Urothelium cell line (cell line): ENCODE measurements around the gene PDZD2.
"Not testable (repeated sequence)": the region's sequence is repeated elsewhere in the genome, so short reads cannot be mapped to it uniquely, and the experiment has no call there.

Experiments
- DNase-seq: peaks from one replicate; pipeline ENCODE4 v3.0.0; 2011; ENCODE audit warnings: low spot score, mixed read lengths
- FAIRE-seq: peaks from 2 replicates; lab custom pipeline; 2011; peaks lifted over from hg19 to GRCh38; lab: Jason Lieb, UNC

Gene PDZD2

DNA sequence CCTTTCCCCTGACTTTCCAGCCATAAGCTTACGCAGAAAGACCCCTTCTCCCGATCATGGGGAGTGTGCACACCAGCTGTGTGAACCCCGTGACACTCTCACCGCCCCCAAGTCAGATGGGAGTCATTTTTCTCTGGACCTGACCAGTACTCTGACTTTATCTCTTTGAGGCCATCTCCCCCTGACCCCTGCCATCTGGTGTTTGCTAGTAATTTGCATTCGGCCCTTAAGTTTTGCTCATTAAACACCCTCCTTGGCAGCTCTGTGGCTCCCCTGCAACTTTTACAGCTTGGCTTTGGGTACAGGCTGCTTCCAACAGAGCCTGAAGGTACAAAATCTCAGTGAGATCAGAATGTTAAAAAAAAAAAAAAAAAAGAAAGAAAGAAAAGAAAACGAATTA is 43.9 kb downstream of the PDZD2 start:
- DNase-seq (no peak), FAIRE-seq (no peak)

DNA sequence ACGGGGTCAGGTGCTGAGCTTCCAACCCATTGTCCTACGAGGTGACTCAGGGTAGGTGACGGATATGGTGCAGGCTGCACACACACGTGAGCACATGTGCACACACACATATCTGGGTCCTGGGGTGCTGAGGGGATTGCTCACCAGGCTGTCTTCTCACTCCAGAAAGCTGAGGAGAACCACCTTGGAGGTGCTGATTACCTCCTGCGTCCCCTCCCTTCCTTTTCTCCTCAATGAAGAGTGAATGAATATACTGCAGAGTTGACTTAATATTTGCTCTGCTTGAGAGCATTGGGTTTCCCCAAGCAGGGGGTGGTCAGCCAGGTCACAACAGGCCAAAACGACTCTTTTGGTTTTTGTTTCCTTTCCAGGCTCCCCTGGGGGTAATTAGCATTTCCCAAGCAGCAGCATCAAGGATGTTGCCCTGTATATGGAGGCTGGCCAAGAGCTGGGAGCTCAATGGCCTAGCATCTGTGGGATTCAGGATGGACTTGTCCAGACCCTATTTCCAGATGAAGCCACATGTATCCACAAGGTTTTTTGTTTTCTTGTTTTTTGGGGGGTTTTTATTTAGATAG is 49.7 kb downstream of the PDZD2 start:
- DNase-seq (no peak), FAIRE-seq (peak; percentile 44)

DNA sequence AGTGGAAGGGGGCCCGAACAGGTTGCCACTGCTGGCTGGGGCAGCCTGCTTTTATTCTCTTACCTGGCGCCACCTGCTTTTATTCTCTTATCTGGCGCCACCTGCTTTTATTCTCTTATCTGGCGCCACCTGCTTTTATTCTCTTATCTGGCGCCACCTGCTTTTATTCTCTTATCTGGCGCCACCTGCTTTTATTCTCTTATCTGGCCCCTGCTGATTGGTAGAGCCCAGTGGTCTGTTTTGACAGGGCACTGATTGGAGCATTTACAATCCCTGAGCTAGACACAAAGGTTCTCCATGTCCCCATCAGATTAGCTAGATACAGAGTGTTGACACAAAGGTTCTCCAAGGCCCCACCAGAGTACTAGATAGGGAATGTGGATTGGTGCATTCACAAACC is 52.5 kb downstream of the PDZD2 start:
- FAIRE-seq, DNase-seq: not testable (repeated sequence)

DNA sequence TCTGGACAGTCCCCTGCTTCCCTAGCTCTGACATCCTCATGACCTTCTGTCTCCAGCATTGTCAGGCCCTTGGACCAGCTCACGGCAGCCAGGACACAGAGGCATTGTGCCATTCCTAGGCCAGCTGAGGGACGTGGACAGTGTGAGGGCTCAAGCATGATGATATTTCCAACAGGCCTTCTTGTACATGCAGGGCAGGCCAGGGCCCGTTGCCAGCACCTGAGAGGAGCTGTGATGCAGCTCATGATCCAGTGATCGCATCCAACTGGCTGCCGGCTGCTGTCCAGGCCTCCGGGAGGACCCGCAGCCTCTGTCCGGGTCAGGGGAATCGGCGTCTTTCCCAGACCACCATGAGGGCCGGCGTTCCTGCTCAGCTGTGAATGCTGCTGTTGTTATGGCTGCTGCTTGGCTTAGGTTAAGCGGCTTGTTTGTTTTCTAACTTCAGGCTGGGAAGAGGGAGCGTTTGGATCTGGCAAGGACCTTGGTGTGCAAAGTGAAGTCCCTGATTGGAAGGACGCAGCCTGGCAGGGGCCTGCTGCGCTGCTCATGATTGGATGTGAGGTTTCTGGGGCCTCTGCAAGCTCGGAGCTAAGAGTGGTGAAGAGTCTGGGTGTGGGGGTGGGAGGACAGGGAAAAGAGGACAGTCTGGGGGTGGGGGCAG is 53.8 kb downstream of the PDZD2 start:
- no peak for FAIRE-seq
- DNase-seq, result no peak

DNA sequence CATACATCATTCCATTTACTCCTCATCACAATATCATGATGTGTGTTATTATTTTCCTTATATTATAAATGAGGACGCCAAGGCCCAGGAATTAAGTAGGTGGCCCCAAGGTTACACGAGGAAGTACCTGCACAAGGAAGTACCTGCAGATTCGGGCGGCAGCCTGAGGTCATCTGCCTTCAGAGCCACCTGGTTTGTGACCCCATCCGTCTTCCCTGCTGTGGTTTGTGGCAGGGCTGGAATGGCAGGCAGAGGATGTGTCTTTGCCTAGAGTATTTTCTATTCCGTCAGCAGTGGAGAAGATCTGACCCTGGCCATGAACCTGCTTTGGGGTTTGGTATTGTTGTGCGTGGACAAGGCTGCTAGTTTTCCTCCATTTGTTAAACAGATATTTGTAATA is 59.7 kb downstream of the PDZD2 start:
- DNase-seq, result no peak
- no peak for FAIRE-seq

DNA sequence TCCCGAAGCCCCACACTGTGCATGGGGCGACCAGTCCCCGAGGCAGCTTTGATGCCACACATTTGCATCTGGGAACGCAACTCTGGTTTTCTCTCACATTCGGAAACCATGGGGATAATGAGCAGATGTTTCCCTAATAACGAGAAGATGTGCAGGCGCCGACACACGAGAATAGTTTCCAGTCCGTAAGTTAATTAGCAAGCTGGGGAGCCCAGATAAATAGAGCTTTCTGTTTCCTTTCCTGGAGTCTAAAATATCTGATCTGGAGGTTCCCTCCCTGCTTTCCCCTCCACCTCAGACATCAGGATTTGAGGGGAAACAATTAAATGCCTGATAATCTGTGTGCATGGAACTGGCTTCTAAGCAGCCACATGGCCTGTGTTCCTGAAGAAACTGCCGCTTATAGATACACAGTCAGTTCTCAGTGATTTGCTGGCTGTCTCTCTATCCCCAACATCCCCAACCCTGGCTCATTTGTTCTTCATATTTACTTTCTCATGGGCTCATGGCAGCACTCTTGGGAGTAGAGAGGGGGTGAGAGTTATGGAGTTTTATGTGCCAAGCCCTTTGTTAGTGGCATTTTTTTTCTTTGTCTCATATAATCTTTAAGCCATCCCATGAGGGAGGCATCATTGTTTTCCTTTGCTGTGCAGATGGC is 62.8 kb downstream of the PDZD2 start:
- no peak for FAIRE-seq
- no peak for DNase-seq

DNA sequence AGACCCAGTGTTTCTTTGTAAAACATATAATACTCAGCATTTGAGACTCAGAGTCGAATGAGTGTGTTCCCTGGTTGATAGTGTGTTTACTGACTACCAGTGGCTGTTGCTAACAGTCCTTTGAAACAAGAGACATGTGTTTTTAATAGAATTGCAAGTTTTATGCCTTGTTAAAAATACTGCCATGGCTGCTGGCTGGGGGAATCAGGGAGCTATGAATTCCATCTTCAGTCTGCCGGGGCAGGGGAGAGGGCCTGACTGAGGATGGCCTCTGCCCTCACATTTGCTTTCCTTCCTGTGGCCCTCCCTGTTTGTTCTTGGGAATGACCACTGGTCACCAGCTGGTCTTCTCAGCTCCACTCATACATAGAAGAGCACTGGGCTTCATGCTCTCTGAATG is 63.8 kb downstream of the PDZD2 start:
- no peak for FAIRE-seq
- DNase-seq, result no peak

DNA sequence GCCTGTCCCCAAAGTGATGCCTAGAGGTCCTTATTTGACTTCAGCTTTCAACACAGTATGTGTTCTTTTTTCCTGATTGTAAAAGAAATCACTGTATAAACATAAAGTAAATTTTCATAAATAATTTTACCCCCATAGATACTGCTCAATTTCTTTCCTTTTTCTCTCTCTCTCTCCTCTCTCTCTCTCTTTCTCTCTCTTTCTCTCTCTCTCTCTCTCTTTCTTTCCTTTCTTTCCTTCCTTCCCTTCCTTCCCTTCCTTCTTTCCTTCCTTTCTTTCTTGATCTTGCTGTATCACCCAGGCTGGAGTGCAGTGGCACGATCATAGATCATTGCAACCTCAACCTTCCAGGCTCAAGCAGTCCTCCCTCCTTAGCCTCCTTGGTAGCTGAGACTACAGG is 64.8 kb downstream of the PDZD2 start:
- DNase-seq, result no peak
- FAIRE-seq, result no peak

DNA sequence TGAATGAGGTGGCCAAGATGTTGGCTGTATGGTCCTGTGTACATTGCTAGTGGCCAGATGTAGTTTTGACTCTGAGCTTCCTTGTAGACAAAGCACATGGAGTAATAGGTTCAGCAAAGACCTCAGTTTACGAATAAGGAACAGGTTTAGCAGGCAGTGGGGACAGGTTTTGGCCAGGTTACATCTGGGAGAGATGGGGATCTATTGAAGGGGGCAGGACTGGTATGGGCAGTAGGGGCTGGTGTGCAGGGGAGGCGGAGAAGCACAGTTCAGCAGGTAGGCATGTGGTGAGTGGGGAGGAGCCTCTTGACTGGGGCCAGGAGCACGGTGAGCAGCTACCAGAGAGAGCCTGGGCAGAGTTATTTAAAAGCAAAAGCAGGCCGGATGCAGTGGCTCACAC is 67.3 kb downstream of the PDZD2 start:
- DNase-seq, result no peak

DNA sequence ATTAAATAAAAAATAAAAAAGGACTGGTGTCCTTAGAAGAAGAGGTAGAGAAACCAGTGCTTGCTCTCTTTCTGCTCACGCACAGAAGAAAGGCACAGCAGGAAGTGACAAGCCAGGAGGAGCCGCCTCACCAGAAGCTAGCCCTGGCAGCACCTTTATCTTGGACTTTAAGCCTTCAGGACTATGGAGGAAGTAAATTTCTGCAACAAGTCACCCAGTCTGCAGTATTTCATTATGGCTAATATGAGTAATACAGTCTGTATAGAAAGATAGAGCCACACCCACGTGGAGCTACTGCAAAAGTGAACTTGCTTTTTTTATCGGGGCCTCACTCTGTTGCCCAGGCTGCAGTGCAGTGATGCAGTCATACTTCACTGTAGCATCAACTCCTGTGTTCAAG is 68.4 kb downstream of the PDZD2 start:
- FAIRE-seq, result no peak
- DNase-seq, result no peak

More for the DNA sequence above, 67.3 kb downstream of the PDZD2 start:
- no peak for FAIRE-seq

DNA sequence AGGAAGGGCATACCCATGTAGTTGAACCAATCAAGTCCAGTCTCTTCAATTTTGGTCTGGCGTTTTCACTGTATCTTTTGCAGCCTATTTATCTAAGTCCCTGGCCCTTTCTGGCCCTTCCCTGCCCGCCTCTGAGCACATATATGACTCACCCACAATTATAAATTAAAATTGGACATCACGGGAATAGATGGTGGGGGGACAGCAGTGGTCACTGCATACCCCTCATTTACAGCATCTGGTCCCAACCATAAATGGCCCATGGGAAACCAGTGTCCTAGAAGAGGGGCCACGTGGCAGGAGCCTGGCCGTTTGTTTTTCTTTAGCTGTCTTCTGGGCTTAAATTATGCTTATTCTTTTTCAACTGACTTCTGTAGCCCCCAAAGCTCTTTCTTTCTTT is 69.2 kb downstream of the PDZD2 start:
- FAIRE-seq, result no peak

DNA sequence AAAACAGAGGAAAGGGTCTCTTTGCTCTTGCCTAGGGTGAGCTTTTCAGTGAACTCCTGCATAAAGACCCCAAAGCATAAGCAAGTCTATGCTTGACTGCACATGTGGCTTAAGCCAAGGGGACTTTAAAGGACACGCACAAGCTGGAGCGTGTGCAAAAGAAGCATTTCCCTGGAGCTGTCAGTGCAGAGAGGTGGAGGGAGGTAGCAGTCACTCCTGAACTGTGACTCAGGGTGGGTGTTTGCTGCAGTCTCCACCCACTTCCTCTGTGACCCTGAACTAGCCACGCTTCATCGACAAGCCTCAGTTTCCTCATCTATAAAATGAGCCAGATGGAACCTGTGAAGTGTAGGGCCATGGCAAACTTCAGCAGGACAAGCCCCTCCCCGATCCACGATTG is 72.4 kb downstream of the PDZD2 start:
- no peak for DNase-seq

More for the DNA sequence above, 69.2 kb downstream of the PDZD2 start:
- DNase-seq, result no peak

DNA sequence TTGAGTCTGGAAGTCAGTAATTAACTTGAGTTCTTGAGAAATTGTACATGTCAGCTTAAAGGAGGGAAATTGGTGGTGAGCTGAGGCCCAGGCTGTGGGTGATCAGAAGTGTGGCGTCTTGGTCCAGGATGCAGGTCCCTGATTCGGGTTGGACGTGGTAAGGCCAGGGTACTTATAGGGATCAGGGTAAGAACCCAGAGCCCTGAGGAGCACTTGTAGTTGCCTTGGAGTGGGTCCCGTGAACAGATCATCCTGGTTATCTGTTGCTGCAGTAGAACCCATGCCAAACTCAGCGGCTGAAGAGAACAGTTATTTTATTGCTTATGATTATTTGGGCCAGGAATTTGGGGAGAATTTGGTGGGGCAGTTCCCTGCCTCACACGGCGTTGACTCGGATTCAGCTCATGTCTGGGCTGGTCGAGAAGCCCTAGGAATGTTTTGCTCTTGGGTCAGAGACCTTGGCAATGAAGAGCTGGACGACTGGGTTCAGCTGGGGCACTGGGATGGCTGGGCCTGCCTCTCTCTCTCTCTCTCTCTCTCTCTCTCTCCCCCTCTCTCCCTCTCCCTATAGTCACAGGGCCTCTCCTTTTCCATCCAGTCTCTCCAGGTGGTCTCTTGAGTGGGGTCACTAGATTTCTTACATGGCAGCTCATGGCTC is 73.1 kb downstream of the PDZD2 start:
- DNase-seq (no peak), FAIRE-seq (no peak)

More for the DNA sequence above, 72.4 kb downstream of the PDZD2 start:
- FAIRE-seq, result no peak

DNA sequence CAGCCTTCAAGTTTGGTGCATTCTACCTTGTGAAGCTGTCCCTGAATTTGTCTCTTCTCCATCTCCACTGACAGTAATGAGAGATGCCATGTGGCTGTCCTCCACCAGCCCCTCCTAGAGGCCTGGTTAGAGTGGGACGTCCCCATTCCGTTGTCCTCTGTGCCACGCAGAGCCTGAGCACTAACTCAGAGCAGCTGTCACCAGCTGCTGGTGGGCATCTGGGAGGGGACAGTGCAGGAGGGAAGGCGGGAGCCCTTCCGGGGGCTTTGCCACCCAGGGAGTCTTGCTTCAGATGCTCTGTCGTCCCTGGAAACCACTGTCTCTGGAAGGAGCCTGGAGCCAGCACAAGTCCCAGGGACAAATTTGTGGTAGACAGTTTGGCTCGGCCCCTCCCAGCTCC is 78.6 kb downstream of the PDZD2 start:
- FAIRE-seq, result no peak
- no peak for DNase-seq

DNA sequence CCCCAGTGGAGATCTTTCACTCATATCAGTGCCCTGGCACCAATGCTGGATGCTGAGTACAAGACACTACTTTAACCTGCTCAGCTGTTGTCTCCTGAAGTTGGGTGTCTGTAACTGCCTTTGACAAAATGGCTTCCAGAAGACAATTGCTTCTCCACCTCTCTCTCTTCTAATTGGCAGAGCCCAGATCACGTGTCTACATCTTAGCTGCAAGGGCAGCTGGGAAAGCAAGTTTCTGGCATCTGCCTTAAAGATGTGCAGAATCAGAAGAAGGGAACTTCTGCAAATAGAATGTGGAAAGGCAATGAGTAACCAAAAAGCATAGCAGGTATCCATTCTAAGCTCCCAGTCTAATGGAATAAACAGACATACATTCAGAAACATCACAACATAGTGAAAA is 81.1 kb downstream of the PDZD2 start:
- DNase-seq (no peak), FAIRE-seq (no peak)

DNA sequence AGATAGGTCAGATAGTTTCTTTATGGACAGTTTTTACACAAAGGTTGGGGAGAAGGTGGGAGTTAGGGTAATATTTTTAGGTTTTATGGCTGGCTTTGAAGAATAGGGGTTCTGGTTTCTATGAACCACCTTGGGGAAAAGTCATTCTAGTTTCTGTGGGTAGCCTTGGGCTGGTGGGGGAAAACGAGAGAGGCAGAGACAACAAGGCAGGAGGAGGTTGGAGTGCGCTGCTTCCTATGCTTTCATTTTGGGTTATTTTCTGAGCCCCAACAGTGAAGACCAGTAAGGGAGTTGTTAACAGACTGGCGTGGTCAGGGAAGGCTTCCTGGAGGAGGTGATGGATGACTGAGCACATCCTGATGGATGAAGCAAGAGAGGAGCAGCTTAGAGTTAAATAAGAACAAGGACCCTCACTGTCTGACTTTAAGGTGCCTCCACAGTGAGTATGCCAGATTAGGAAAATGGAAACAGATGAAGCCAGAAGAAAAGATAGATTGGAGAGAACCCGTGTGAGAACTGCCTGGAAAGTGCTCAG is 81.9 kb downstream of the PDZD2 start:
- FAIRE-seq (no peak), DNase-seq (no peak)

DNA sequence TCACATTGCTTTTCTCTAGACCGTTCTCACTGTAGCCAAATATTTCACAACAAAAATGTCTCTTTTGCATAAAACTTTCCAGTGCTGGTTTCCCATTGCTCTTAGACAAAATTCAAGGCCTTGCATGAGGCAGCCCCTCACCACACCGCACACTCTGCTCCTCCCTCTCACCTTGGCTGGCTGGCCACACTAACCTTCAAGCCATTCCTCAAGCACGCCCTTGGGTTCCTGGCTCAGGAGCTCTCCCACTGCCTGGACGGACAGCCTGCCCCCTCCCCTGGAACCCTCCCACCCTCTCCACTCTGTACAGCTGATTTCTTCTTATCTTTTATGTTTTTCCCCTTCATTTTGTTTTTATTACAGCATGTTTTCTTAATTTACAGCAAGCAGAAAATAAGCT is 83.2 kb downstream of the PDZD2 start:
- FAIRE-seq, result no peak
- DNase-seq, result no peak

DNA sequence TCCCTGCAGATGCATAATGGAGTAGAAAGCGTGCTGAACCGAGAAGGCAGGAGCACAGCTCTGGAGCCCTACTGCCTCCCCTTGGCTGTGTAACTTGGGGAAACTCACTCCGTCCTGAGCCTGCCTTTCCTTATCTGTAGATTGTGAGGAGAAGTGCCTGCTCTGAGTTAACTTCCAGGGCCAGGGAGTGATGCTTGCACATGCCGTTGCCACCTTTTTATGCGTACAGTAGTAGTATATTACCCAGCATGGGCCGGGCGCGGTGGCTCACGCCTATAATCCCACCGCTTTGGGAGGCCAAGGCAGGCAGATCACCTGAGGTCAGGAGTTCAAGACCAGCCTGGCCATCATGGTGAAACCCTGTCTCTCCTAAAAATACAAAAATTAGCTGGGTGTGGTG is 87.1 kb downstream of the PDZD2 start:
- FAIRE-seq (no peak), DNase-seq (no peak)

DNA sequence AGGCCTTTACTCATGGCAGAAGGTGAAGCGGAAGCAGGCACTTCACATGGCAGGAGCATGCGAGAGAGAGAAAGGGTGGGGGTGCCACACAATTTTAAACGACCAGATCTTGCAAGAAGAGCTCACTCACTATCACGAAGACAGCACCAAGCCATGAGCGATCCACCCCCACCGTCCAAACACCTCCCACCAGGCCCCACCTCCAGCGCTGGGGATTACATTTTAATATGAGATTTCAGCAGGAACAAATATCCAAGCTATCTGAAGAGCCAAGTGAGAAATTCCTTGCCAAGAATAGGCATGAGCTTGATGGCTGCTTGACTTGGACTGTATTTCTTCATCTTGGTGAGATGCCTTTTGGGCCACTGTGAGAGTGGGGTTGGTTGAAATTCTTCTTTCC is 88.0 kb downstream of the PDZD2 start:
- no peak for FAIRE-seq

DNA sequence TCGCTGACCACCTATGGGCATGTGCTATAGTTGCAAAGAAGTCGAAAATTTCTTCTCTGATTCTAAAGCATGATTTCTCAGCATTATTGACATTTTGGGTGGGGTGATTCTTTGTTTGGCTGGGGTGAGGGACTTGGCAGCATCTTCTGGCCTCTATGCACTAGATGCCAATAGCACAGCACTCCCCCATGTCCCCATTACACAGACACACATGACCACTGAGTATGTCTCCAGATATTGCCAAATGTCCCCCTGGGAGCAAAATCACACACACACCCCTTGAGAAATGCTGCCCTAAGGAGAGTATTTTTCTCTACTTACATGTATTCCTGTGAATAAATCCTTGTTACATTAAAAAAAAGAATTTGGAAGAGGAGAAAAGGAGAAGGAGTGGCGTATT is 89.1 kb downstream of the PDZD2 start:
- no peak for FAIRE-seq
- DNase-seq, result no peak

More for the DNA sequence above, 88.0 kb downstream of the PDZD2 start:
- no peak for DNase-seq

DNA sequence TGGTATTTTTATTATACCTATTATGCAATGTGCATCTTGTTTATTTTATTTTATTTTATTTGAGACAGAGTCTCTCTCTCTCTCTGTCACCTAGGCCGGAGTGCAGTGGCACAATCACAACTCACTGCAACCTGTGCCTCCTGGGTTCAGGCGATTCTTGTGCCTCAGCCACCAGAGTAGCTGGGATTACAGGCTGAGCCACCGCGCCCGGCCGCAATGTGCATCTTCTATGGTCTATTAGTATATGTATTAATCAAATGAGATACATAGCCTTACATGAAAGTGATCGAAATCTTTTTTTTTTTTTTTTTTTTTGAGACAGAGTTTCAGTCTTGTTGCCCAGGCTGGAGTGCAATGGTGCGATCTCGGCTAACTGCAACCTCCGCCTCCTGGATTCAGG is 89.9 kb downstream of the PDZD2 start:
- not testable (repeated sequence) for FAIRE-seq, DNase-seq

DNA sequence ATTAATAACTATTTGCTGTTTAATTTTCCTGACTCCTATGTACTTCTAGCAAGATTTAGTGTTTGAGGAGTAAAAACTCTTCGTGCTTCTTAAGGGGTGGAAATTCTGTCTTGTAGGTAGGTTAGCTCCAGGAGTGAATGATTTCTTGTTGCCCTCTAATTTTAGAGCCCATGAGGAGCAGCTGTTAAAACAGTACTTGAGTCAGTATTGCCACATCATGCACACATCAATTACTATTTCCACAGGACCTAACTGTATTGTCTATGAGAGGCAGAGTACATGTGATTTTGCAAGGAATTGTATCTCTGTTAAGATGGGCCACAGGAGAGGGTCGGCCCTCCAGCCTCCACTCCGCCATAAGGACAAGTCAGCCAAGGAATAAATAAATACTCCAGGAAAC is 91.2 kb downstream of the PDZD2 start:
- no peak for DNase-seq
- no peak for FAIRE-seq
